Activated T-cell treated with anti-CD3 and anti-CD28 coated beads for 4 hours (primary cell): ENCODE results near the gene TSPY4.
"Not testable (repeated sequence)": the region's sequence is repeated elsewhere in the genome, so short reads cannot be mapped to it uniquely, and the experiment has no call there.

Experiments used
- DNase-seq: peaks from one replicate; pipeline ENCODE4 v3.0.0-alpha.2; 2020

TSPY4 gene, protein sequence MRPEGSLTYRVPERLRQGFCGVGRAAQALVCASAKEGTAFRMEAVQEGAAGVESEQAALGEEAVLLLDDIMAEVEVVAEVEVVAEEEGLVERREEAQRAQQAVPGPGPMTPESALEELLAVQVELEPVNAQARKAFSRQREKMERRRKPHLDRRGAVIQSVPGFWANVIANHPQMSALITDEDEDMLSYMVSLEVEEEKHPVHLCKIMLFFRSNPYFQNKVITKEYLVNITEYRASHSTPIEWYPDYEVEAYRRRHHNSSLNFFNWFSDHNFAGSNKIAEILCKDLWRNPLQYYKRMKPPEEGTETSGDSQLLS

DNA sequence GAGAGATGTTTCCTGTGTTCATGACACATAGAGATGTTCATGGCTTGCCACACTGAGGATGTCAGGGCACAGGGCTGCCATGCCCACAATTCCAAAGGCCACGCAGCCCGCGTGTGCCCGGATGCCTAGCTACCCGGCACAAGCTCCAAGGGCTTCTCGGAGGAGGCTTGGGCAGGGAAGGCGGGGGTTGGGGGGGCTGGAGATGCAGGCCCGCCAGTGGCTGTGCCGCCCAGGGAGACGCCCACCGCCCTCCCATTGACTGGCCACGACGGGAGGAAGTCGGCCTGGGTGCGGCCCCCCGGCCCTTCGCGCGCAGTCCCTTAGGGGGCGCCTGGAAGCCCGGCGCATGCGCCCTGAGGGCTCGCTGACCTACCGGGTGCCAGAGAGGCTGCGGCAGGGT lies at the start of gene TSPY4:
TSPY4 (plus strand) TSS at position 301 of the 400 bp plus-strand sequence; CDS start at position 347, 46 bp downstream.
- not testable (repeated sequence) for DNase-seq

DNA sequence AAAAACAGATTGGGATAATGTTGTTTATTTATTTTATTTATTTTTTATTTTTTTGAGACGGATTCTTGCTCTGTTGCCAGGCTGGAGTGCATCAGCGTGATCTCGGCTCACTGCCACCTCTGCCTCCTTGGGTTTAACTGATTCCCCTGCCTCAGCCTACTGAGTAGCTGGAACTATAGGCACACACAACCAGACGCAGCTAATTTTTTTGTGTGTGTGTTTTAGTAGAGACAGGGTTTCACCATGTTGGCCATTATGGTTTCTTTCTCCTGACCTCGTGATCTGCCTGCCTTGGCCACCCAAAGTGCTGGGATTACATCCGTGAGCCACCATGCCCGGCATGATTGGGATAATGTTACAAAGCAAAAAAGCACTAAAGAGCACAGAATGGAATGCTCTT lies 16.3 kb upstream of the TSPY4 start:
- no peak for DNase-seq

DNA sequence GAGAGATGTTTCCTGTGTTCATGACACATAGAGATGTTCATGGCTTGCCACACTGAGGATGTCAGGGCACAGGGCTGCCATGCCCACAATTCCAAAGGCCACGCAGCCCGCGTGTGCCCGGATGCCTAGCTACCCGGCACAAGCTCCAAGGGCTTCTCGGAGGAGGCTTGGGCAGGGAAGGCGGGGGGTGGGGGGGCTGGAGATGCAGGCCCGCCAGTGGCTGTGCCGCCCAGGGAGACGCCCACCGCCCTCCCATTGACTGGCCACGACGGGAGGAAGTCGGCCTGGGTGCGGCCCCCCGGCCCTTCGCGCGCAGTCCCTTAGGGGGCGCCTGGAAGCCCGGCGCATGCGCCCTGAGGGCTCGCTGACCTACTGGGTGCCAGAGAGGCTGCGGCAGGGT lies 20.2 kb downstream of the TSPY4 start, which contains the start of gene TSPY8:
TSPY8 (plus strand) TSS at position 301 of the 400 bp plus-strand sequence; CDS start at position 347, 46 bp downstream.
- DNase-seq, result not testable (repeated sequence)
